GM12878 (cell line): ENCODE measurements around the gene ADK. TPM values are rescaled to one million over a fixed set of nuclear protein-coding genes. Genes with fewer than 3 reads are reported as not detected.

Experiments
- ATAC-seq: fragments of 200-7000 bp; cut with Tn5 transposase; 3 replicates; pipeline ENCODE4 v1.9.1; 2020; ENCODE audit warnings: mild to moderate bottlenecking, moderate library complexity
- BruUV-seq: library from RNA; stranded (reverse); fragments of 400-500 nt; replicated peaks from 2 replicates; lab custom pipeline; 2021; lab: Mats Ljungman, UMichigan
- CTCF ChIA-PET: fragments of 300-600 bp; sonication (Branson Sonifier 250); formaldehyde crosslinking; extraction: SDS; loops from one replicate; lab custom pipeline; 2021; ENCODE audit warnings: inconsistent platforms; lab: Yijun Ruan, JAX
- POLR2A ChIA-PET: fragments of 350-600 bp; formaldehyde crosslinking; extraction: SDS; loops from one replicate; lab custom pipeline; 2021; ENCODE audit warnings: inconsistent platforms; lab: Charles Lee
- RAD21 ChIA-PET: fragments of 300-600 bp; sonication (Branson Sonifier 250); formaldehyde crosslinking; loops from one replicate; lab custom pipeline; 2023; ENCODE audit warnings: antibody characterized with exemption; ENCODE audit not compliant: unreplicated experiment; lab: Charles Lee
- SMC1A ChIA-PET: fragments of 300-600 bp; sonication (Branson Sonifier 250); formaldehyde crosslinking; loops from one replicate; lab custom pipeline; 2023; ENCODE audit not compliant: unreplicated experiment, uncharacterized antibody; lab: Charles Lee
- DNase-seq: peaks from one replicate; pipeline ENCODE4 v3.0.0-alpha.2; 2011; ENCODE audit warnings: low read depth, low spot score
- FAIRE-seq: peaks from 3 replicates; lab custom pipeline; 2011; peaks lifted over from hg19 to GRCh38; lab: Jason Lieb, UNC
- H2AFZ ChIP-seq: 2 replicates; pipeline ENCODE4 v1.6.0; 2011; ENCODE audit warnings: low read depth, low read length, control low read depth; ENCODE audit not compliant: control insufficient read depth
- H3K27ac ChIP-seq: 2 replicates; pipeline ENCODE4 v1.5.1; 2011; ENCODE audit warnings: control low read depth; ENCODE audit not compliant: control insufficient read depth, insufficient read depth
- H3K27me3 ChIP-seq, 2 experiments: replicated peaks in 1 of 2; 2 replicates each; pipeline versions ENCODE4 v1.6.0 to v1.6.1; 2011; ENCODE audit warnings: low read length in 1 of 2; ENCODE audit not compliant: control insufficient read depth in 2 of 2, insufficient read depth in 2 of 2
- H3K36me3 ChIP-seq, 2 experiments: 2 replicates each; pipeline ENCODE4 v1.5.1; 2011; ENCODE audit warnings: low read length in 1 of 2; ENCODE audit not compliant: control insufficient read depth in 2 of 2, insufficient read depth in 2 of 2
- H3K4me1 ChIP-seq: 2 replicates; pipeline ENCODE4 v1.6.1; 2011; ENCODE audit warnings: mild to moderate bottlenecking, low read length, moderate library complexity, mixed read lengths; ENCODE audit not compliant: control insufficient read depth, insufficient read depth
- H3K4me2 ChIP-seq: 2 replicates; pipeline ENCODE4 v1.6.0; 2011; ENCODE audit warnings: control low read depth; ENCODE audit not compliant: control insufficient read depth, insufficient read depth
- H3K4me3 ChIP-seq: fragments of 200-600 bp; sonication (generic); 2 replicates; pipeline ENCODE4 v1.5.1; 2016
- H3K79me2 ChIP-seq: 2 replicates; pipeline ENCODE4 v1.6.0; 2011; ENCODE audit warnings: low read length; ENCODE audit not compliant: control insufficient read depth, insufficient read depth
- H3K9ac ChIP-seq: 2 replicates; pipeline ENCODE4 v1.8.0; 2011; ENCODE audit warnings: low read length, control low read depth, mixed read lengths; ENCODE audit not compliant: control insufficient read depth, insufficient read depth
- H3K9me3 ChIP-seq: replicated peaks from 3 replicates; pipeline ENCODE4 v1.5.1; 2011; ENCODE audit warnings: mild to moderate bottlenecking, low read length; ENCODE audit not compliant: control insufficient read depth, insufficient read depth
- H4K20me1 ChIP-seq: 2 replicates; pipeline ENCODE4 v1.6.0; 2011; ENCODE audit not compliant: control insufficient read depth, insufficient read depth
- EZH2 ChIP-seq: IDR thresholded peaks from 2 replicates; pipeline ENCODE4 v1.6.1; 2012; ENCODE audit warnings: low read depth, mild to moderate bottlenecking, control low read depth, inconsistent platforms, low read length, borderline replicate concordance; ENCODE audit not compliant: control insufficient read depth
- HDAC2 ChIP-seq: fragments of 200-600 bp; sonication (generic); IDR thresholded peaks from 2 replicates; pipeline ENCODE4 v1.6.1; 2017
- MEF2A ChIP-seq: IDR thresholded peaks from 2 replicates; pipeline ENCODE4 v1.6.1; 2011; ENCODE audit warnings: low read depth, mild to moderate bottlenecking, low read length, moderate library complexity; ENCODE audit not compliant: insufficient read depth
- MYC ChIP-seq: IDR thresholded peaks from 2 replicates; pipeline ENCODE4 v1.6.1; 2011; ENCODE audit warnings: mild to moderate bottlenecking, low read length, moderate library complexity, inconsistent platforms; ENCODE audit not compliant: insufficient read depth, insufficient replicate concordance, insufficient read length, severe bottlenecking
- PBX3 ChIP-seq: IDR thresholded peaks from 2 replicates; pipeline ENCODE4 v1.6.1; 2011; ENCODE audit warnings: mild to moderate bottlenecking, low read depth, low read length, moderate library complexity; ENCODE audit not compliant: insufficient replicate concordance
- POLR2AphosphoS5 ChIP-seq: IDR thresholded peaks from 2 replicates; pipeline ENCODE4 v1.6.1; 2011; ENCODE audit warnings: mild to moderate bottlenecking, low read length, inconsistent platforms
- RELA ChIP-seq: fragments of 450-650 bp; IDR thresholded peaks from 2 replicates; pipeline ENCODE4 v1.8.0; 2014; ENCODE audit warnings: borderline replicate concordance; ENCODE audit not compliant: partially characterized antibody
- YBX1 ChIP-seq: fragments of 450-650 bp; IDR thresholded peaks from 2 replicates; pipeline ENCODE4 v1.6.1; 2016; ENCODE audit warnings: antibody characterized with exemption
- ZZZ3 ChIP-seq: IDR thresholded peaks from 2 replicates; pipeline ENCODE4 v1.6.1; 2011; ENCODE audit warnings: low read depth; ENCODE audit not compliant: control insufficient read depth, insufficient read length
- WGBS: methylation state at CpG from one replicate; pipeline ENCODE4 v1.1.6; 2016; ENCODE audit warnings: low lambda C conversion rate; ENCODE audit not compliant: insufficient replicate concordance, insufficient coverage; ENCODE audit errors: missing lambda C conversion rate; 5-methylcytosine and 5-hydroxymethylcytosine counted together
- in situ Hi-C: fragments of 300-500 bp; cut with MboI; formaldehyde crosslinking; loops from 9 replicates; pipeline ENCODE4 v1.14.3; 2018; ENCODE audit warnings: mixed read lengths
- intact Hi-C: fragments of 100-400 bp; cut with micrococcal nuclease; formaldehyde crosslinking; loops from one replicate; pipeline ENCODE4 v1.14.2; 2022; ENCODE audit not compliant: unreplicated experiment
- polyA plus RNA-seq, 11 experiments: library from polyadenylated mRNA; depleted of rRNA in 4 of 11; unstranded in 6 of 11; stranded (reverse) in 5 of 11; fragments of >200 nt; fragmentation: Nextera tagmentation in 4 of 11; fragmentation: Illumina TruSeq in 1 of 11; extraction: Ambion mirVana in 4 of 11; extraction: Trizol in 1 of 11; gene quantifications; 1 replicate in 1 of 11; 2 replicates in 10 of 11; pipeline versions ENCODE4 v1.2.1 to v1.2.3, GENCODE V29; 2011 to 2016; ENCODE audit warnings: inconsistent platforms in 2 of 11, missing spikeins in 2 of 11, low read depth in 1 of 11
- total RNA-seq, 4 experiments: library from RNA; depleted of rRNA in 3 of 4; stranded (reverse); fragments of >200 nt in 3 of 4; fragmentation: Illumina TruSeq in 1 of 4; extraction: Trizol in 1 of 4; gene quantifications; 2 replicates each; pipeline versions ENCODE4 v1.2.1 to v1.2.3, GENCODE V29; 2013 to 2021

Gene ADK
- total and polyA plus RNA-seq, 10 of the 15 experiments (the other 5 are each of a cell fraction or from before 2014, with no cell fraction given), result 42.0 to 151 (median 81.6) TPM

- ChIA-PET SMC1A (interaction anchor here (0.6 to 1.5 kb wide), 11 partner anchors 9 to 806 kb away, joined by 3 to 5 read pairs (median 3); no protein-coding TSS in a partner anchor), POLR2A (interaction anchor here (0.7 kb wide), 2 partner anchors 434 to 701 kb away, joined by 5 to 6 read pairs; no protein-coding TSS in a partner anchor), RAD21 (interaction anchor here (0.6 to 0.7 kb wide), 2 partner anchors 293 to 304 kb away, joined by 4 to 8 read pairs; no protein-coding TSS in a partner anchor), CTCF (interaction anchor here (0.6 to 2.6 kb wide), 5 partner anchors 13 to 818 kb away, joined by 3 to 6 read pairs (median 4); partner anchors contain the start of gene SAMD8)
- ATAC-seq (no peak), FAIRE-seq (no peak), DNase-seq (no peak)
- H3K9me3 ChIP-seq, result no peaks in the 10 kb centered on the region
- no peak overlapping the region for H2AFZ ChIP-seq
- BruUV-seq, result no TSS peak
- intact Hi-C loops, result no loop called here
- H3K9ac ChIP-seq, result no peak overlapping the region
- WGBS, result 100% methylated on average over 1 of the region's 1 CpG
- no peaks in the 10 kb centered on the region; the same call in 1 of the 2 replicates for H3K79me2 ChIP-seq
- no peaks in the 10 kb centered on the region for H3K36me3 ChIP-seq
- H3K4me3 ChIP-seq, result no peak overlapping the region
- no peaks in the 10 kb centered on the region for H3K27me3 ChIP-seq
- H4K20me1 ChIP-seq, result no peaks in the 10 kb centered on the region
- H3K4me2 ChIP-seq, result no peak overlapping the region
- H3K4me1 ChIP-seq, result no peaks in the 10 kb centered on the region
- no peak overlapping the region for H3K27ac ChIP-seq
- in situ Hi-C loops, result no loop called here
- peak; percentile 48; the same call in 1 of the 2 replicates for TF ChIP-seq MEF2A
- TF ChIP-seq EZH2, result no peak
- TF ChIP-seq PBX3, result no peak
- TF ChIP-seq POLR2AphosphoS5, result no peak
- no peak for TF ChIP-seq HDAC2
- TF ChIP-seq ZZZ3, result no peak
- no peak for TF ChIP-seq YBX1
- TF ChIP-seq MYC, result no peak
- TF ChIP-seq RELA, result no peak
These were observed 142.8 kb downstream of the ADK start for GRCh38 chr10:74293686-74294371.
